H9 (cell line): ENCODE measurements around the gene GSN. TPM values are rescaled to one million over a fixed set of nuclear protein-coding genes. Genes with fewer than 3 reads are reported as not detected.

Experiments
- DNase-seq: peaks from one replicate; pipeline ENCODE4 v3.0.0-alpha.2; 2017
- H2AFZ ChIP-seq: one replicate; pipeline ENCODE4 v1.6.1; 2013; ENCODE audit warnings: mild to moderate bottlenecking, low read length, control low read depth, moderate library complexity
- H2AK5ac ChIP-seq: 2 replicates; pipeline ENCODE4 v1.6.1; 2013; ENCODE audit warnings: low read length, control low read depth, mixed read lengths; ENCODE audit not compliant: insufficient read length
- H2BK120ac ChIP-seq: one replicate; pipeline ENCODE4 v1.6.1; 2013; ENCODE audit warnings: low read depth, mild to moderate bottlenecking, low read length, control low read depth, inconsistent platforms; ENCODE audit not compliant: poor library complexity, severe bottlenecking
- H2BK12ac ChIP-seq: 2 replicates; pipeline ENCODE4 v1.6.1; 2013; ENCODE audit warnings: low read length, control low read depth, mixed read lengths, low read depth; ENCODE audit not compliant: insufficient read length
- H2BK15ac ChIP-seq: 2 replicates; pipeline ENCODE4 v1.6.1; 2013; ENCODE audit warnings: low read depth, low read length, control low read depth
- H2BK20ac ChIP-seq: one replicate; pipeline ENCODE4 v1.6.1; 2013; ENCODE audit warnings: low read depth, mild to moderate bottlenecking, low read length, control low read depth, inconsistent platforms; ENCODE audit not compliant: poor library complexity, severe bottlenecking
- H2BK5ac ChIP-seq: 2 replicates; pipeline ENCODE4 v1.6.1; 2013; ENCODE audit warnings: low read length, control low read depth, mixed read lengths; ENCODE audit not compliant: insufficient read length
- H3K14ac ChIP-seq: 2 replicates; pipeline ENCODE4 v1.6.1; 2013; ENCODE audit warnings: low read length, control low read depth; ENCODE audit not compliant: insufficient read depth
- H3K18ac ChIP-seq: 2 replicates; pipeline ENCODE4 v1.6.1; 2013; ENCODE audit warnings: low read depth, mild to moderate bottlenecking, mixed read lengths, low read length, control low read depth; ENCODE audit not compliant: insufficient read length
- H3K23ac ChIP-seq: 2 replicates; pipeline ENCODE4 v1.6.1; 2013; ENCODE audit warnings: low read length, control low read depth, mixed read lengths, low read depth; ENCODE audit not compliant: insufficient read length
- H3K23me2 ChIP-seq: 2 replicates; pipeline ENCODE4 v1.6.1; 2013; ENCODE audit warnings: low read depth, mild to moderate bottlenecking, mixed read lengths, low read length, control low read depth; ENCODE audit not compliant: insufficient read length, poor library complexity, severe bottlenecking
- H3K27ac ChIP-seq: 2 replicates; pipeline ENCODE4 v1.5.1; 2013; ENCODE audit warnings: low read length, control low read depth, mixed read lengths, low read depth; ENCODE audit not compliant: insufficient read length
- H3K27me3 ChIP-seq: 2 replicates; pipeline ENCODE4 v1.6.1; 2013; ENCODE audit warnings: low read length, control low read depth, inconsistent platforms; ENCODE audit not compliant: insufficient read depth
- H3K4ac ChIP-seq: 2 replicates; pipeline ENCODE4 v1.6.1; 2013; ENCODE audit warnings: low read depth, mild to moderate bottlenecking, control low read depth, inconsistent platforms, low read length, moderate library complexity
- H3K4me1 ChIP-seq: 2 replicates; pipeline ENCODE4 v1.6.1; 2013; ENCODE audit warnings: low read length, control low read depth, inconsistent platforms; ENCODE audit not compliant: insufficient read depth
- H3K4me2 ChIP-seq: 2 replicates; pipeline ENCODE4 v1.6.1; 2013; ENCODE audit warnings: low read length, control low read depth, mixed read lengths; ENCODE audit not compliant: insufficient read length, insufficient read depth
- H3K56ac ChIP-seq: 2 replicates; pipeline ENCODE4 v1.6.1; 2013; ENCODE audit warnings: low read depth, mild to moderate bottlenecking, mixed read lengths, low read length, control low read depth; ENCODE audit not compliant: insufficient read length
- H3K79me1 ChIP-seq: 2 replicates; pipeline ENCODE4 v1.6.1; 2013; ENCODE audit warnings: low read depth, mild to moderate bottlenecking, moderate library complexity, low read length, control low read depth, inconsistent platforms; ENCODE audit not compliant: insufficient read depth, poor library complexity, severe bottlenecking
- H3K79me2 ChIP-seq: 2 replicates; pipeline ENCODE4 v1.6.1; 2013; ENCODE audit warnings: low read length, control low read depth, inconsistent platforms; ENCODE audit not compliant: insufficient read depth
- H3K9ac ChIP-seq: 2 replicates; pipeline ENCODE4 v1.6.1; 2013; ENCODE audit warnings: low read length, control low read depth, mixed read lengths; ENCODE audit not compliant: insufficient read length; ENCODE audit errors: extremely low read depth
- H3K9me3 ChIP-seq: one replicate; pipeline ENCODE4 v1.6.1; 2013; ENCODE audit warnings: low read depth, low read length, inconsistent platforms; ENCODE audit not compliant: control insufficient read depth
- H3T11ph ChIP-seq: one replicate; pipeline ENCODE4 v1.6.1; 2013; ENCODE audit warnings: mild to moderate bottlenecking, low read length, control low read depth, inconsistent platforms
- H4K20me1 ChIP-seq: one replicate; pipeline ENCODE4 v1.6.1; 2013; ENCODE audit not compliant: control insufficient read depth, insufficient read length, insufficient read depth
- H4K5ac ChIP-seq: 2 replicates; pipeline ENCODE4 v1.6.1; 2013; ENCODE audit warnings: low read depth, mild to moderate bottlenecking, mixed read lengths, low read length, control low read depth; ENCODE audit not compliant: insufficient read length
- H4K8ac ChIP-seq: replicated peaks from 2 replicates; pipeline ENCODE4 v1.6.1; 2013; ENCODE audit warnings: low read length, control low read depth, mixed read lengths, low read depth; ENCODE audit not compliant: insufficient read length
- H4K91ac ChIP-seq: 2 replicates; pipeline ENCODE4 v1.6.1; 2013; ENCODE audit warnings: low read depth, mild to moderate bottlenecking, moderate library complexity, mixed read lengths, low read length, control low read depth; ENCODE audit not compliant: insufficient read length
- H3K27ac Mint-ChIP-seq, 3 experiments: 2 replicates in 2 of 3; 3 replicates in 1 of 3; pipeline ENCODE4 v1.8.0; 2020 to 2021; ENCODE audit warnings: mixed read lengths in 3 of 3, mild to moderate bottlenecking in 1 of 3, moderate library complexity in 1 of 3
- H3K27me3 Mint-ChIP-seq: 2 replicates; pipeline ENCODE4 v1.8.0; 2021; ENCODE audit warnings: low read depth, mild to moderate bottlenecking, moderate library complexity, mixed read lengths
- H3K36me3 Mint-ChIP-seq, 3 experiments: 2 replicates in 2 of 3; 3 replicates in 1 of 3; pipeline ENCODE4 v1.8.0; 2020 to 2021; ENCODE audit warnings: low read depth in 3 of 3, mixed read lengths in 3 of 3; ENCODE audit not compliant: insufficient read depth in 1 of 3
- H3K4me1 Mint-ChIP-seq, 2 experiments: 2 replicates each; pipeline ENCODE4 v1.8.0; 2020; ENCODE audit warnings: mixed read lengths in 2 of 2
- H3K4me3 Mint-ChIP-seq, 2 experiments: 2 replicates in 1 of 2; 3 replicates in 1 of 2; pipeline ENCODE4 v1.8.0; 2020 to 2021; ENCODE audit warnings: mild to moderate bottlenecking in 2 of 2, mixed read lengths in 2 of 2, moderate library complexity in 1 of 2
- H3K9me3 Mint-ChIP-seq, 2 experiments: 2 replicates in 1 of 2; 3 replicates in 1 of 2; pipeline ENCODE4 v1.8.0; 2020; ENCODE audit warnings: mild to moderate bottlenecking in 2 of 2, mixed read lengths in 2 of 2, moderate library complexity in 1 of 2
- CTCF ChIP-seq: fragments of 200-600 bp; sonication (generic); conservative IDR thresholded peaks from 3 replicates; pipeline ENCODE4 v1.8.0; 2021; ENCODE audit warnings: antibody characterized with exemption, mild to moderate bottlenecking
- WGBS: extraction: QIAGEN DNeasy Blood & Tissue Kit; methylation state at CpG from one replicate; pipeline ENCODE4 v1.1.7; 2013; ENCODE audit warnings: missing lambda C conversion rate, low lambda C conversion rate, mixed read lengths; ENCODE audit not compliant: insufficient read length; ENCODE audit errors: extremely low coverage; 5-methylcytosine and 5-hydroxymethylcytosine counted together
- total RNA-seq: library from RNA; stranded (reverse); gene quantifications from 2 replicates; pipeline ENCODE4 v1.2.1, GENCODE V29; 2021

GSN gene
- total RNA-seq, 1 experiment from 2014 or later, result 14.9 TPM

DNA sequence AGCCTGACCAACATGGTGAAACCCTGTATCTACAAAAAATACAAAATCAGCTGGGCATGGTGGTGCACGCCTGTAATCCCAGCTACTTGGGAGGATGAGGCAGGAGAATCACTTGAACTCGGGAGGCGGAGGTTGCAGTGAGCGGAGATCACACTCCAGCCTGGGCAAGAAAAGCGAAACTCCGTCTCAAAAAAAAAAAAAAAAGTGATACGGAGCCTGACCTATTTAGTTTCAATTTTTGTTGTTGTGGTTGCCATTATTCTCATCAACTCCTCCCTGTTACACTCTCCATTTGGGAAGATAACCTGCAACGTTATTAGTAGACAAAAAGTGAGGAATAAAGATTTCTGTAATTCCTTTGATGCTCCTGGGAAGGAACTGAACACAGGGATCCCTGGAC lies 100.8 kb downstream of the GSN start:
- Mint-ChIP-seq H3K36me3 (peaks cover 4 to 9% (median 6%) of the 10 kb centered on the region in 3 experiments; a peak in 6 of 7 replicates), H3K9me3 (peaks cover 0 to 5% of the 10 kb centered on the region in 2 experiments; a peak in 3 of 5 replicates), H3K27ac (peak overlapping the region in 1 of 3 experiments; percentile 54; a peak in 1 of 7 replicates), H3K27me3 (peaks cover 39% of the 10 kb centered on the region), H3K4me1 (peaks cover 14 to 37% of the 10 kb centered on the region in 2 experiments), H3K4me3 (peak overlapping the region; percentile 30 to 81)
- no peaks in the 10 kb centered on the region for H3K9me3 ChIP-seq
- TF ChIP-seq CTCF, result no peak
- no peak overlapping the region for H2AFZ ChIP-seq
- peak overlapping the region; percentile 65 for H3K4me2 ChIP-seq
- H4K5ac ChIP-seq, result no peak overlapping the region
- H3K9ac ChIP-seq, result no peak overlapping the region
- H3K79me2 ChIP-seq, result no peaks in the 10 kb centered on the region
- H2BK15ac ChIP-seq, result no peak overlapping the region
- H3K14ac ChIP-seq, result no peak overlapping the region
- H2BK20ac ChIP-seq, result no peak overlapping the region
- H2AK5ac ChIP-seq, result no peak overlapping the region
- H3K4me1 ChIP-seq, result no peaks in the 10 kb centered on the region
- H3T11ph ChIP-seq, result no peak overlapping the region
- H3K27ac ChIP-seq, result no peak overlapping the region
- H2BK120ac ChIP-seq, result no peak overlapping the region
- H3K4ac ChIP-seq, result no peak overlapping the region
- no peak overlapping the region for H3K18ac ChIP-seq
- no CpG with 5 or more reads among the region's 8 CpGs for WGBS
- H3K56ac ChIP-seq, result no peak overlapping the region
- no peak overlapping the region for H4K91ac ChIP-seq
- H4K8ac ChIP-seq, result no peak overlapping the region
- H4K20me1 ChIP-seq, result no peaks in the 10 kb centered on the region
- H3K27me3 ChIP-seq, result no peaks in the 10 kb centered on the region; the same call in 1 of the 2 replicates
- no peak overlapping the region for H2BK5ac ChIP-seq
- H3K23ac ChIP-seq, result no peak overlapping the region
- H3K79me1 ChIP-seq, result no peaks in the 10 kb centered on the region
- peaks cover 5% of the 10 kb centered on the region for H3K23me2 ChIP-seq
- no peak for DNase-seq
- H2BK12ac ChIP-seq, result no peak overlapping the region
